Right ventricle myocardium superior (tissue), 1 donor: ENCODE measurements around the gene SPATA6. TPM values are rescaled to one million over a fixed set of nuclear protein-coding genes. Genes with fewer than 3 reads are reported as not detected.
"Not testable (repeated sequence)": the region's sequence is repeated elsewhere in the genome, so short reads cannot be mapped to it uniquely, and the experiment has no call there.

Experiments used
- ATAC-seq: fragments of 200-7000 bp; cut with Tn5 transposase; one replicate; pipeline ENCODE4 v1.9.1; 2020; ENCODE audit warnings: mild to moderate bottlenecking; ENCODE audit not compliant: poor library complexity
- DNase-seq: peaks from one replicate; pipeline ENCODE4 v3.0.0-alpha.2; 2020
- intact Hi-C: fragments of 100-400 bp; cut with DNase I; formaldehyde crosslinking; loops from one replicate; pipeline ENCODE4 v1.11.2; 2022
- total RNA-seq: library from RNA; stranded (reverse); fragmentation: NEBNext Ultra II Directional; extraction: Animal tissue kit (Norgen Biotek cat#: 25700); gene quantifications from one replicate; pipeline ENCODE4 v1.2.1, GENCODE V29; 2021
- donor health status: DM: no; HTN: yes; CAD: no; lungs with severe emphysema.

The SPATA6 gene
- total RNA-seq, 1 donor from 2014 or later, result 9.8 TPM

DNA sequence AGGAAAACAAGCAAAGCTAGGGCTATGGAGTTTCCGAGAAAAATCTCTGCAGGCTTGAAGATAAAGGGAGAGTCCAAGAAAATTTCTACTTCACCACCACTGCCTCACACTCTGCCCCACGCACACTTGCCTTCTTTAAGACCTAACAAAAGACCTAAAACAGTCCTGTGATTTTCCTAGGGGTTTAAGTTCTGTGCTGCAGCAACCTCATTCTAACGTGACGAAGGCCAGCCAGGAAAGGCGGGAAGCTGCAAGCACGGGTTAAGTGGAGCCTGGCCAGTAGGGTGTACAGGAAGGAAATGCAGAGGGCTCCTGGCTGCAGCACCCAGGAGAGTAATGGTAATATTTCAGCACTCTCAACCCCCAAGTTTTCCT lies 1.5 kb downstream of the SPATA6 start:
- peak; percentile 39 for ATAC-seq
- intact Hi-C loops, result no loop called here
- DNase-seq, result peak; percentile 69

DNA sequence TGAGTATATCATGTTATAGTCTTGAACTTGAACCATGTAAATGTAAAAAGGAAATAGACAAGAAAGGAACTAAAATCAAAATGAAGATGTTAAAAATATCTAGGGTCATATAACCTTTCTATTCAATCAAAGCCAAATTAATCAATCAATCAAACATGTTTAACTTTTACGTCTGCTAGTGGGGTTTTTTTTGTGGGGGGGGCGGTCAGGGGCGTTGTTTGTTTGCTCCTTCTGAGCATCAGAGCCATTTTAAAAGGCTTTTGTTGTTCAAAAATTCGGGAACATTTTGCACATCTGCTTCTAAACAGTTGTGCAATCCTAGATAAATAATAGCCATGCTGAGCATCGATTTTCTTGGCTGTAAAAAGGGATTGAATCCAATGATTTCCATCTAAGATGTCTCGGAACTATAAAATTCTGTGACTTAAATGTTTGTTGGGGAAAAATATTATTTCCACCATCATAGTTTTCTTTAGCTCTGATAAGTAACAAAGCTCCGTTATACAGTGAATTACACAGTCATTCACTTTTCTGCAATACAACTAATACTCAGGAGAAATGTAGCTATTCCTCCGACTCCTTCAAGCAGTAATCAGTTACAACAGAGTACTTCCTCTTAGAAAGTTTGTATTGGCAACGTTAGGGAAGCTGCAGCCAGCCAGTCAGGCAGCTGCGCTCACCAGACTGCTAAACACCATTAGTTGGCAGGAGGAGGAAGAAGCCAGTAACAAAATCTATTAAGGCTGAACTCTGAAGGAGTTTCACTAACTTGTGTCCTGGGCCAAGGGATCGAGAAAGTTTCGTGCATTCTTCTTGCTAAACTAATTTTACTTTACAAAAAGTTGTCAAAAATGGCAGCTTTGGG lies 2.2 kb downstream of the SPATA6 start:
- DNase-seq (peak; percentile 81), ATAC-seq (peak; percentile 62)
- intact Hi-C loops, result no loop called here

DNA sequence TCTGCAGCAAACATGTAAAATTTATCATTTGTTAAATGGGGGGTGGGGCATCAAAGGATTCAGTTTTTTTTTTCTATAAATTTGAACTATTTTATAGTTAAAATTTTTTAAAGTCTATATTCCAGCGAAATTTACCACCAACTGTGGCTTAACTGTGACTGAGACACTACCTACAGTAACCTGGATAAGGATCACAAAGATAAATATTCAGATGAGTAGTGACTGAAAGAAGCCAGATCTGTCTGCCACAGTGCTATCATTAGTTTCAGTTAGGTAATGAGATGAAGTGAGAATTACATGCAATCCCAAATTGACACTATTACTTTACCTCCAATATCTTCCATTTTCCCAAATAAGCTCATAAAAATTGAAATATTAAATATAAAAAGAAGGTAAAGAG lies 5.4 kb downstream of the SPATA6 start:
- ATAC-seq, result no peak
- DNase-seq, result no peak
- intact Hi-C loops, result no loop called here

DNA sequence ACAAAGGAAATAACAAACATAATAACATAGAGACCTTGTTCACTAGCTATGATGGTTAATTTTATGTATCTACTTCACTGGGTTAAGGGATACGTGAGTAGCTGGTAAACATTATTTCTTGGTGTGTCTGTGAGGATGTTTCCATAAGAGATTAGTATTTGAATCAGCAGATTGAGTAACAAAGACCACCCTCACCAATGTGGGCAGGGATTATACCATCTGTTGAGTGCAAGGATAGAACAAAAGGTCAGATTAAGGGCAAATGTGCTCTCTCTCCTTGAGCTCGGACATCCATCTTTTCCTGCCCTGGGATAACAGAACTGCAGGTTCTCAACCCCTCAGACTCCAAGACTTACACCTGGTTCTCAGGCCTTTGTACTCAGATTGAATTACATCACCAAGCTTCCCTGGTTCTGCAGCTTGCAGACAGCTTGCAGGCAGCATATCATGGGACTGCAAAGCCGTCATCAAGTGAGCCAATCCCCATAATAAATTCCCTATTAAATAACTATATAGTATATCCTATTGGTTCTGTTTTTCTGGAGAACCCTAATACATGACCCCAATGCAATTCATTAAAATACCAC lies 9.2 kb downstream of the SPATA6 start:
- no peak for DNase-seq
- ATAC-seq, result no peak
- intact Hi-C loops, result no loop called here

DNA sequence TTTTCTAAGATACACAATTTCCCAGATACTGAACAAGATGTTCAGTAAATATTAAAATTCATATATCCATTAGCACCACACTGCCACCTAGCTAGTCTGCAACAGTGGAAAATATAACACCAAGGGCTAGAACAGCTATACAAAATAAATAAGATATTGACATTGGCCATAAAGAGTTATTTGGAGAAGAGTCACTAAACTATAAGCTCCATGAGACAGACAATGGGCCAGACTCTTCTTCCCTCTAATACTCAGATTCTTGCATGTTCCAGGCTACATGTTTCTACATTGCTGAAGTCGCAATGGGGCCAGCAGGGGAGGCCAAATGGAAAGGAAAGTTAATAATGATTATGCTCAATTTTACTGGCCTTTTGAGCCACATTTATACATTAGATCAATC lies 21.5 kb downstream of the SPATA6 start:
- no peak for DNase-seq
- no peak for ATAC-seq
- intact Hi-C loops, result no loop called here

DNA sequence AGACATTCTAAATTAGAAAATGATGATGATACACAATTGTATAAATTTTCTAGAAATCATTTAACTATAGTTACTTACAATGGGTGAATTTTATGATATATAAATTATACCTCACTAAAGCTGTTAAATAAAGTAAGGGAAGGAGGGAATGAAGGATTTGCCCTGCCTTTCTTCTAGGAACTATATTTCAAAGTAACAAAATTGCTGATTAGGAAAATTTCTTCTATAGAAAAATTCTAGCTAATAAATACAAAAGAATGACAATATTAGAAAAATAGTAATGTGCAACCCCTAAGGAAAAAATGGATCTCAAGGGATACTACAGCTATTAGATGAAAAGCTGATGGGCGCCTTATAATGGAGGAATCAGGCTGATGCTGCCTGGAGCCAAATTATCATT lies 23.1 kb downstream of the SPATA6 start:
- DNase-seq (no peak), ATAC-seq (no peak)
- intact Hi-C loops, result no loop called here

DNA sequence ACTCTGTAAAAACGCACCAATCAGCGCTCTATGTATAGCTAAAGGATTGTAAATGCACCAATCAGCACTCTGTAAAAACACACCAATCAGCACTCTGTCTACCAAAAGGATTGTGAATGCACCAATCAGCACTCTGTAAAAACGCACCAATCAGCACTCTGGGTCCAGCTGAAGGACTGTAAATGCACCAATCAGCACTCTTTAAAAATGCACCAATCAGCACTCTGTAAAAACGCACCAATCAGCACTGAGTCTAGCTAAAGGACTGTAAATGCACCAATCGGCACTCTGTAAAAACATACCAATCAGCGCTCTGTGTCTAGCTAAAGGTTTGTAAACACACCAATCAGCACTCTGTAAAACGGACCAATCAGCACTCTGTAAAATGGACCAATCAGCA lies 27.8 kb downstream of the SPATA6 start:
- DNase-seq, intact Hi-C loops, ATAC-seq: not testable (repeated sequence)

DNA sequence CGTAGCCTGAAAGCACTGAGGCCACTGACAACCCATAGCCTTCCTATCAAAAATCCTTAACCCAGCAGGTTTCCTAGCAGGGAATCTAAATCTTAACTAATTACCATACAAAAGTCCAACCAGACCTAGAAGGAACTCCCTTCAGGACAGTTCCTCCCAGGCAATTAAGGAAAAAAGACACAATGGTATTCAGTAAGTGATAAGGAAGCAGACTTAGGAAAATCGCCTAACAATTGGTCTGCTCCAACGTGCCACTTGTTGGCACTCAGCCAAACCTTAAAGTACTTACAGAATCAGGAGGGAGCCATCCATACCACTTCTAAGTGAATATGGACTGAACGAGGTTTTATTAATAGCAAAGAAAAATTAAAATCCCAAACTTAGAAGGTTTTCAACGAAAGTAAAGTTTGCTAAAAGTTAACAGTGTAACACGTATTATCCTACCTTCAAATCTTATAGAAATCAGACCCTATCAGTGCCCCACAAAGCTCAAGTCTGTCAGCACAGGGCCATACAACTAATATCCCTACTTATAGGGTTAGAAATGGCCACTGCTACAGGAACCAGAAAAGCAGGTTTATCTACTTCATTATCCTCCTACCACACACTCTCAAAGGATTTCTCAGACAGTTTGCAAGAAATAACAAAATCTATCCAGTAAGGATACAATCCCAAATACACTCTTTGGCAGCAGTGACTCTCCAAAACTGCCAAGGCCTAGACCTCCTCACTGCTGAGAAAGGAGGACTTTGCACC lies 29.0 kb downstream of the SPATA6 start:
- no peak for ATAC-seq
- intact Hi-C loops, result no loop called here
- DNase-seq, result no peak

DNA sequence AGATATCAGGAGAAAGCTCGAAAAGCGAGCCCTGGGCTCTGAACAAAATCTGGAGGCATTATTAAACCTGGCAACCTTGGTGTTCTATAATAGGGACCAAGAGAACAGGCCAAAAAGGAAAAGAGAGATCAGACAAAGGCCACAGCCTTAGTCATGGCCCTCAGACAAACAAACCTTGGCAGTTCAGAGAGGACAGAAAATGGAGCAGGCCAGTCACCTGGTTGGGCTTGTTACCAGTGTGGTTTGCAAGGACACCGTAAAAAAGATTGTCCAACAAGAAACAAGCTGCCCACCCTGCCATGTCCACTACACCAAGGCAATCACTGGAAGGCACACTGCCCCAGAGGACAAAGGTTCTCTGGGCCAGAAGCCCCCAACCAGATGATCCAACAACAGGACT lies 31.2 kb downstream of the SPATA6 start:
- ATAC-seq, intact Hi-C loops, DNase-seq: not testable (repeated sequence)

DNA sequence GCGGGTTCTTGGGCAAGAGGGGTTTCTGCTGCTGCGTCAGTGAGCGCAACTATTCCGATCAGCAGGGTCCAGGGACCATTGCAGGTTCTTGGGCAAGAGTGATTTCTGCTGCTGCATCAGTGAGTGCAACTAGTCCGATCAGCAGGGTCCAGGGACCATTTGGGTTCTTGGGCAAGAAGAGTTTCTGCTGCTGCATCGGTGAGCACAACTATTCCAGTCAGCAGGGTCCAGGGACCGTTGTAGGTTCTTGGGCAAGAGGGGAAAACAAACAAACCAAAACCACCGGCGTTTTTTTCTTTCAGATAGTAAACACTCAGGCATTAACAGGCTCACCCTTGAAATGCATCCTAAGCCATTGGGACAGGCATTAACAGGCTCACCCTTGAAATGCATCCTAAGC lies 32.6 kb downstream of the SPATA6 start:
- ATAC-seq (no peak), DNase-seq (no peak)
- intact Hi-C loops, result no loop called here

DNA sequence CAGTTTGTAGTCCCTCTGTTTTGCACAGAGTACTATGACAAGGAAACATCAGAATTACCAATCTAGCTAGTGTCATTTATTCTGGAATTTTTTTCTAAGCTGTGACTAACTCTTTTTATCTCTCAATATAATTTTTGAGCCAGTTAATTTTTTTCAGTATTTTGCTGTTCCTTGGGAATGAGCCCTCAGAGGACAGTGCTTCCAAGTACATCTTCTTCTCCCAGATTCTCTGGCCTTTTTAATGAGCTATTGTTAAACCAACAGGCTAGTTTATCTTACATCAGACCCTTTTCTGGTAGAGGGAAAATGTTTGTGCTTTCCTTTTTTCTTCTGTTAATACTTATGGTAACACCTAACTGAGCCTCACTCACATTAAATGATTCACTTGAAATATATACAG lies 34.6 kb downstream of the SPATA6 start:
- DNase-seq, intact Hi-C loops: not testable (repeated sequence)
- ATAC-seq, result peak; percentile 55

DNA sequence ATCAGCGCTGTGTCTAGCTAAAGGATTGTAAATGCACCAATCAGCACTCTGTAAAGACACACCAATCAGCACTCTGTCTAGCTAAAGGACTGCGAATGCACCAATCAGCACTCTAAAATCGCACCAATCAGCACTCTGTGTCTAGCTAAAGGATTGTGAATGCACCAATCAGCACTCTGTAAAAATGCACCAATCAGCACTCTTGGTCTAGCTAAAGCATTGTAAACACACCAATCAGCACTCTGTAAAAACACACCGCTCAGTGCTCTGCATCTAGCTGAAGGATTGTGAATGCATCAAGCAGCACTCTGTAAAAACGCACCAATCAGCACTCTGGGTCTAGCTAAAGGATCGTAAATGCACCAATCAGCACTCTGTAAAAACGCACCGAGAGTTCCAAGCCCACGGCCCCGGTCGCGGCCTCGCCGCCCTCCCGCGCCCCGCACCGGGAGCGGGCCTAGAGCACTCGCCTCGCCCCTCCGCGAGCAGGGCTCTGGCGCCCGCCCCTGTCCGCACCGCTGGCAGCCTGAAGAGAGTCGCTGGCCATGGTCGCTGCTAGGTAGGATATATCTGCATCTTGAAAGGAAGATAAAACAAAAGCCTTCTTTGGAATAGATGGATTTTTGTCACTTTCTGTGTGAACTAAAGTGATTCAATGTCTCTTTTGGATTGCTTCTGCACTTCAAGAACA lies 36.5 kb downstream of the SPATA6 start:
- ATAC-seq, intact Hi-C loops, DNase-seq: not testable (repeated sequence)

DNA sequence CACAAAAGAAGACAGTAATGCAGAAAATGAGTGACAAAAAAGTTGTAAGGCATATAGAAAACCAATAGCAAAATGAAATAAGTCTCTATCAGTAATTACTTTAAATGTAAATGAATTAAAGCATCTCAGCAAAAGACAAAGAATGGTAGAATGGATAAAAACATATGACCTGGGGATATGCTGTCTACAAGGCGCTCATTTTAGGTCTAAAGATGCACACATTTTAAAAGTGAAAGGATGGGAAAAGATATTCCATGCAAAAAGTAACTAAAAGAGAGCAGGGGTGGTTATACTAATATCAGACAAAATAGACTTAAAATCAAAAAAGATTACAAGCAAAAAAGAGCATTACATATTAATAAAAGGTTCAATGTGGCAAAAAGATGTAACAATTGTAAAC lies 41.2 kb downstream of the SPATA6 start:
- intact Hi-C loops, result no loop called here
- DNase-seq (no peak), ATAC-seq (no peak)

DNA sequence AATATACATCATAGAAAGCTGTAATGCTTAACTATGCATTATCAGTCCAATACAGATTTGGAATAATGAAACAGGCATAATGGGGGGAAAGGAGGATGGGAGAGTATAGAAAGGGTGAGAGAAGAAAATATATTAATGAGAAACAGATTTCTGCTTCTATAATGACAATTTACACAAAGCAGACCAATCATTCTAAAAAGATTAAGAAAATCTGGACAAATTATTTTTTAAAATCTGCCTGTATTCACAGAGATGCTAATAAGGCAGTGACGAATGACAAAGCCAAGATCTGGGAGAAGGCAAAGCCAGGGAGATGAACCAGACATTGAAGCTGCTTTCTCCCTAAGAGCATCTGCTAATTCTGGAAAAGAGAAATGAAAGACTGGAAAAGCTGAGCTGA lies 50.0 kb downstream of the SPATA6 start:
- DNase-seq, result no peak
- intact Hi-C loops, result no loop called here
- no peak for ATAC-seq

DNA sequence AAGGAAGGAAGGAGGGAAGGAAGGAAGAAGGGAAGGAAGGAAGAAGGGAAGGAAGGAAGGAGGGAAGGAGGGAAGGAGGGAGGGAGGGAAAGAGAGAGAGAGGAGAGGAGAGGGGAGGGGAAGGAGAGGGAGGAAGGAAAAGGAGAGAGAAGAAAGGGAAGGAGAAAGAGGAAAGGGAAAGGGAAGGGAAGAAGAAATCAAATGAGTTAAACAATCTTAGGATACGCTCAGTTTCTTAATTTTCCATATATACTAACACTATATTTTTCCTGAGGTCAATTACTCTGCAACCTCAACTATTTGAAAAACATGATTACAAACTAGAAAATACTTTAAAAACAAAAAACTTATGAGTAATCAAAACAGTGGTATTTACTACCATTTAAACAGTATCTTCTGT lies 53.3 kb downstream of the SPATA6 start:
- intact Hi-C loops, result no loop called here
- DNase-seq, result no peak
- ATAC-seq, result no peak

DNA sequence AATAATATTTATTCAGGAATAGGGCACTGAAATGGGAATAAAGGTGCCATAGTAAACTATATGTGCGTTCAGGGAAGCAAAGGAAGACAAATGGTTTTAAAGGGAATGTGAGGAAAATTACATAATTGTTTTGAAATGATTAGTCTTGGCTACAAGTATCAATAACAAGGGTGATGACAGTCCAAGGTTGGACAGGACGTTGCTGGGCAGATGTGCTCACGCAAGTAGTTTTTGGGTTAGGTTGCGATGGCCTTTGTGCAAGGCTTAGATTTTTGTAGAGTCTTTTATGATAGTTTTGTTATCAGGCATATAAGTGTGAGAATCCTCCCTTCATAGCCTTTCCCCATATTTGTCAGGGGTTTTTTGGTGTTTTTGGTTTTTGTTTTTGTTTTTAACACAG lies 57.0 kb downstream of the SPATA6 start:
- intact Hi-C loops, result no loop called here
- ATAC-seq (peak; percentile 61), DNase-seq (no peak)

DNA sequence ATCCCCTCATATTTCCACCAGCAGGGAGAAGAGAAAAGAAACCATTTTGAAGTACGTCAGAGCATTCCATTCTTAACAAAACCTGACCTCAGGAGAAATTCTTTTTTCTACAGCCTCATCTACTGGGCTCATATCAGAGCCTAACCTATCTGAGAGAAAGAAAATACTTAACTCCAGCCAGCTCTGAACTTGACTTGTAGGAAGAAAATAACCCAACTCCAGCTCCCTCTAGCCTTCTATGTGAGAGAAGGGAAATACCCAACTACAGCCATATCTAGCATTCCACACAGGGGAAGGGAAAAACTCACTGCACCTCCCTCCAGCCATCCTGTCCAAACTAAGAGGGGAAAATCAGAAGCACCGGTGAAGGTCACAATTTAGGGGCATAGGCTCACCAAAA lies 57.7 kb downstream of the SPATA6 start:
- intact Hi-C loops, result no loop called here
- peak; percentile 67 for ATAC-seq
- no peak for DNase-seq

DNA sequence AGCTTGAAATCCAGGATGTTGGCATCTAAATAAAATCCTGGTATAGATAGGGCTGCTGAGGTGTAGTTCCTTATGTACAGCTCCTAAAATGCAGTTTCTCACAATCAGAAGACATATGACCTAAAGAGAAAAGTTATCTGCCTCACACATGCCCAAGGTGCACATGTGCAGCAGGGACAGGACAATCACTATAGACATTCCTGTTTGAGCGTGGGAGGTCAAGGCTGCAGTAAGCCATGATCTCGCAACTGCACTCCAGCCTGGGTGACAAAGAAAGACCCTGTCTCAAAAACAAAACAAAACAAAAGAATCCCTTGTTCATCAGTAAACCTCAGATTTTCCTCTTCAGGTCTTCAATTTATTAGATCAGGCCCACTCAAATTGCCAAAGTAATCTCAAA lies 66.1 kb downstream of the SPATA6 start:
- DNase-seq, result no peak
- no peak for ATAC-seq
- intact Hi-C loops, result no loop called here

DNA sequence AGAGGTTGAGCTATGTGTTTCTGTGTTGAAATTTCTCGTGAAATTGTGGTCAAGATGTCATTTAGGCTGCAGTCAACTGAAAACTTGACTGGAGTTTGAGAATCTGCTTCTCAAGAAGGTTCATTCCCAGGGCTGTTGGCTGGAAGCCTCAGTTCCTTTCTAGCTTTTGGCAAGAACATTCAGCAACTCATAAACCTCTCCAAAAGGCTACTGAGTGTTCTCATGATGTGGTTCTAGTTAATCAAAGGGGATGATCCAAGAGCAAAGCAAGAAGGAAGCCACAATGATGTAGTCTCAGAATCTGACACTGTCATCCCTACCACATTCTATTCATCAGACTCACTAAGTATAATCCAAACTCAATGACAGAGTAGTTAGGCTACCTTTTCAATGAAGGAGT lies 66.6 kb downstream of the SPATA6 start:
- intact Hi-C loops, result no loop called here
- ATAC-seq (peak; percentile 67), DNase-seq (no peak)
